Stimulated activated CD4-positive, alpha-beta T cell treated with anti-CD3 and anti-CD28 coated beads, Interleukin-1b, Interleukin-23, amount 100 ng/mL, for 4 hours (primary cell): Measurements from ENCODE around the gene C1QTNF1.
A peak's percentile ranks its signal among the peaks of the same experiment; 100 is the strongest.

Source experiments
- DNase-seq, 2 donors: peaks; one replicate each; pipeline ENCODE4 v3.0.0-alpha.2; 2020; ENCODE audit warnings: low read depth in 2 of 2

Gene C1QTNF1

DNA sequence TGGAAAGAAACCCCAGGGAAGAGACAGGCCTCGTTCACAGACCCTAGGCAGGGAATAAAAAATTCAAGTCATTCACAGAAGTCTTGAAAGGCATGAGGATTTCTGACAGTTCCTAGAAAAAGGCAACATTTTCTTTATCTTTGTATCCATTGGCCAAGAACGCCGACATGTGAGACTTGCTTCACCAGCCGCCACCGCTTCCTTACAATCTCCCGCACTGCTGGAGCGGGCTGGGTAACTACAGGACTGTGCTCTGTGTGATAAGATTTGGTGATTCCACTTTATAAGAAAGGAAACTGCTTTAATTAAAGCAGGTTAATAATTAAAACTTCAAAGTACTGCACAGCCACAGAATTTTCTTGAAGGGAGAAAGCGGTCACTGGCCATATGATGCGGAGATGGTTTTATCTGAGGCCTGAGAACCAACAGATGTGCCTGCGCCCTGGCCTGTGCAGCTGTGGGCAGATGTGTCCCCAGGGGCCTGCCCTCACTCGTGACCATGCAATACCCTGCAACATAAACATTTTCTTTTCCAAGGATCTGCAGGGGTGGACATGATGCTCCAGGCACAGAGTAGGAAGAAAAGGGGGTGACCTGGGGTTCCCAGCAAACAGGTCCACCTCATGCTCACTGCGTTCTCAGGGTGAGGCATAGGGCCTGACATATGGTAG lies 31.3 kb upstream of the C1QTNF1 start:
- DNase-seq: no peak

DNA sequence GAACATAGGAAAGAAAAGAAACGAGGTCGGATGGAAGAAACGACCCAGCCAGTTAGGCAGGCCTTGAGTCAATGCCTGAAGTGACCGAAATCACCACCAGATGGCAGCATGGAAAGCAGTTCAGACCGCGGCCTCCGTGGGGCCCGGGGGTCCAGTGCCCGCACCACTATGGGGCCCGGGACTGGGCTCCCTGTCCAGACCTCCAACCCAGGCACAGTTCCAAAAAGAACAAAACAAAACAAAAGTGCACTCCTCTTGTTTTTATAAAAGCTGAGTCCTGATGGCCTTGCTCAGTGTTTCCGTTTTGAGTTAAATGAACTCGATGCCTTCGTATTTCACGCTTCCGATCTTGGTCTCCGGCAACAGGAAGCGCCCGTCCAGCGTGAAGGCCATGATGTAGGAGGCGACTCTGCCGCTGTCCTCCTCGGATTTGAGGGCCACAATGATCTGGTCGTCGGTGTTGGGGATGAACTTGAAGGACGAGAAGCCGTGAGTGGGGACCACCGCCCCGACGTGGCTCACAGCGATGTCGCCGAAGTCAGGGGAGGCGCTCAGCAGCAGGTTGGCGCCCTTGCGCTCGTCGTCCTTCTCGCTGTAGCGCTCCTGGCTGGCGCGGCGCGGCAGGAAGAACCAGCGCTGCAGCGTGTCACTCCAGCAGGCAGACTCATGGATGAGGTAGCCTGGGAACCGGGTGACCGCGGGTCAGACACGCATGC lies 30.6 kb upstream of the C1QTNF1 start:
- peak; percentile 31 to 46 for DNase-seq

DNA sequence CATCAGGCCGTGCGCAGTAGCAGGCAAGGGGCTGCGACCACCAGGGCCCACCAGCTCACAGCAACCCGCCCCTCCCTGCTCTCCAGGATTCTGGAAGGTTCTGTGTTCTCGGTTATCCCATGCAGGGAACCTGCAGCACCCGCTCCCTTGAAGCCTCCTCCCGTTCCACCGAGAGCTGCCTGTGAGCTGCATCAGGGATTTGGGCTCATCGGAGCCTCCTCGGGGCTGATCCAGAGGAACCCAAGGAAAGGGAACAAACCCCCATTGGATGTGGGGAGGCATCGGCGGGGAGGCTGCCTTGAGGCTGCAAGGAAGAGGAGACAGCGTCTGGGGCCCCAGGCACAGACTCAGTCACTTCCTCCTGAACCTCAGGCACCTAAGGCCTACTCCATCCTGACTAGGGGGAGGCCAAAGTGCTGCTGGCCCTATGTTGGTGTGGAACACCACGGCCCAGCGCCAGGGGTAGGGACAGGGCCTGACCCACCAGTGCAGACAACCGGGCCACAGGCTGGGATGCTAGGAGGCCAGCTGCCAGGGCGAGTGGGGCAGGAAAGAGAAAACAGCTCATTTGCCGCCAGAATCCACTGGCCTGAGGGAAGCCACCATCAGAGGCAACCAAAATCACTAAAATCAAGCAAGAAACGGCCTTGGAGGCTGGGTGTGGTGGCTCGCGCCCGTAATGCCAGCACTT lies 29.8 kb upstream of the C1QTNF1 start:
- DNase-seq: no peak

DNA sequence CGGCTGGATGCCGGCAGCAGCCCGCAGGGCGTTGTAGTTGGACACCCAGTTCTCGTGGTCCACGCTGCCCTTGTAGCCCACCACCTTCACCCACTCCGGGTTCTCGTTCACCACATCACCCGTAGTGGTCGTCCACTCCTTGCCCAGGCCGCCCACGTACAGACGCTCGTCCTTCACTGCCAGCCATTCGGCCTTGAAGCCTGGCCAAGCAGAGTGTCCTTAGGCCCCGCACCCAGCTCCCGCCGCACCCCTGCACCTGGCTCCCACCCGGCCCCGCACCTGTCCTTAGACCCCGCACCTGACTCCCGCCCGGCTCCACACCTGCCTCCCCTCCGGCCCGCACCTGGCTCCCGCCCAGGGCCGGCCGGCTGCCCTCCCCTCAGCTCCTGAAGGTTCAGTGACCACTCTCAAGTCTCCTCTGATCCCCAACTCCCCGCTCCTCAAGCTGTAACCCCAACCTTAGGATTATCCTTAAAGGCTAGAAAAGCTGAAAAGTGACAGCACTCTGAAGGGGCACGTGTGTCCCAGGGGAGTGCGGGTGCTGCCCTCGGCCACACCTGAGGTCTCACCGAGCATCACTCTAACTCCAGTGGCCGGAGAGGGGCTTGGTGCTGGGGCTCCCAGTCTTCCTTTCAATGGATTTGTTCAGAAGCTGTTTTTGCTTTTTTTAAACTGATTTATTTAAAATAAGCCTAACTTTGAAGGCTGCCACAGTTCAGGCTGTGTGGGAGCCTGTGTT lies 28.8 kb upstream of the C1QTNF1 start:
- DNase-seq: no peak

DNA sequence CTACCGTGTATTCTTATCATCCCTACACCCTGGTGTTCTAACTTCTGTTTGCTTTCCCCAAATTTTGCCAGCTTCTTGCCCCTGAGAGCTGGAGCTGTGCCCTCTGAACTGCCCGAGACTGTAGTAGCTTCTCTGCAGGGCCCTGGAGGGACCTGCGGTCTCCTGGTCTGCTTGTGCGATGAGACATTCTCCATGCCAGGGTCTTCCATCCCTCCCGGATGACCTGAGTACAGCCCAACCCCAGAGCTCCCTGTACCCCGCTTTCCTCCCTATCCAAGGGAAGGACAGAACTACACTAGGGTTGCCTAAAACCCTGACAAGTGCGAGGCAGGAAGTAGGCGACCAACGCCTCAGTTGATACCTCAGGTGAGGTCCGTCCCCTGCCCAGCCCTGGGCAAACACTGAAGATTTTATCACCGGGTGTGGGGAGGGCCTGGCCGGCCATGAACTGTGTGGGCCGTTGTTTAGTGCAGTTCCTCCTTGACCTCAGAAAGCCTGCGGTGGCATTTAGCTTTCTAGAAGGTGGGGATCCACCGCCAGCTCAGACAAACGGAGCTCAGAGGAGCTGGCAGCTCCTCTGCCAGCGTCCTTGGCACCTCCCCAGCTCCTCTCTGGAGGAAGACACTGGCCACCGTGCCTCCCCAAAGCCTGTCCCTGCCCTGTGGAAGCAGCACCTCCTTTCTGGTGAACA lies 28.1 kb upstream of the C1QTNF1 start:
- DNase-seq: no peak

DNA sequence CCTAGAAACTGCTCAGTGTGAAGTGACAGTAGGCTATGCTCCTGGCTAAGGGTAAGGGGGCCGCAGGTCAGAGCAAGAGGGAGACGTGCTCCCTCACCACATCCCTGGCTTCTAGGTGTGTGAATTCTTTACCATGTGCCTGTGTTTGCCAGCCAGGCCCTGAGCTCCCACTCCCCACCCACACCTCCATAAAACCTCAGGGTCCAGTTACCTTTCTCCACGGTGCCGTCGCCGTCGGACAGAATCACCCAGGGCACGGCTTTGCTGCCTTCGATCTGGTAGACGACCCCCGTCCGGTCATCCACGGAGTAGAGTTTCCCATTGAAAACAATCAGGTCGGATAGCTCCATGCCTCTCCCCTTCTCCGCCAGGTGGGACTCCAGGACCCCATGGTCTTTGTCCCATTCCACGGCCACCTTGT lies 27.2 kb upstream of the C1QTNF1 start:
- no peak for DNase-seq

DNA sequence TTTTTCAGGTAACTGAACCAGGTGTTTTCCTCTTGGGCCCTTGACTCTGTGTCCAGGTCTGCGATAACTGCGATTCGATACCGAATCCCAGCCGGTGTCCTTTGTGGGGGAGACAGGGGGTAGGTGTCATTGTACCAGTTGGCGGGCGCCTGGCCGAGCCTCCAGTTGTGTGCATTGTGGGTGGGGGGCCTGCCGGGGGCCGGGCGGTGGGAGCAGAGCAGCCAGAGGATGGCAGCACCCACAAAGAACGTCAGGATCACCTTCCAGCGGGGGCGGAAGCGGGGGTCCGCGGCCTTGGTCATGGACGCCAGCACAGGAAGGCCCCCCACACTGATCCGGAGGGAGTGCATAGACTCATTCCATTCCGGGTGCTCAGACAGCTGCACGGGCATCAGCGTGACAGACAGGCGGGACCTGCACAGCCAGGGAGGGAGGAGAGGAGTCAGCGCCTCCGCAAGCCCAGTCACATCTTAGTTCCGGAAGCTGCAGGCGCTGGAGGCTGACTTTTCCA lies 26.7 kb upstream of the C1QTNF1 start:
- DNase-seq: no peak

DNA sequence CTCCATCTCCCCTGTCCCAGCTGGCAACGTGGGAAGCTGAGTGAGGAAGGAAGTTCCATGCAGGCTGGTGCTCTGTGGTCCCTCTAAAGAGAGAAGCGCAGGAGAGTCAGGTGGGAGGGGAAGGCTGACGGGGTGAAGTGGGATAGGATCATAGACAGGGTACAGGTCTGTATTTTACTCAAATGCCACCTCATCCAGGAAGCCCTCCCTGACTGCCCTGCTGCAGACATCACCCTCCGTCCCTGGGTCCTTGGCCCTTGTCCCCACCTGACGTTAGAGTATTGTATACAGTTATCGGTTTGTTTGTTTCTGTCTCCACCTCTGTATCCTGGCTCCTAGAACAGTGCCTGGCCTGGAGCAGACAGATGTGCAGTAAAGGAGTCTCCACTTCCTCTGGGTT lies 26.1 kb upstream of the C1QTNF1 start:
- DNase-seq: no peak

DNA sequence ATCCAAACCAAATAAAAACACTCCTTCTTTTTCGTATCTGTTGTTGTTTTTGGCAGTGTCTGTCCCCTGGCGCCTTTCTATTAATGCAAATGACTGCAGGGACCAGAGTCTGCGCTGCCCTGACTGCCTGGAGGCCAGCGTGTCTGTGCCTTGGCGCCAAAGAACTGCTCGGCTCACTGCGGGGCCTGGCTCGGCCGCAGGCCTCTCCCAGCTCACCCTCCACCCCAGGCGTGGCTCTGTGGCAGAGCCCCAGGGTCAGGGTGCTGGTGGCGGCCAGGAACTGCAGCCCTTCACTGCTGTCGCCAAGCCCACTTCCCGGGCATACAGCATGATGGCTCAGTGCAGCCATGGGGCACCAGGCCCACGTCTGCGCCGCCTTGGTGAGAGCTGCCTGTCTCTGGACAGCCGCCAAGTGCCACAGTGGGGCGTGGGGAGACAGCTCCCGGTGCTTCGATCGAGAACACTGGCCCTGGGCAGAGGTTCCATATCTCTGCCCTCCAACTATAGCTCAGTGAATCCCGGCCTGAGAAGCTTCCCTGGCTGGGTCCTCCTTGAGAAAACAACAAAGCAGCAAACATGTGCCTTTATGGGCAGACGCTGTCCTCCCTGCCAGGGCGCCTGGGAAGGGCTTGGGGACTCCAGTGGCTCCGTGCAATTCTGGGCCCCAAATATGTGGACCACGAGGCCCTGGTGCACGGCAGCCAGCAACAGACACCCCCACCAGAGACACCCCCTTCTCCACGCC lies 25.5 kb upstream of the C1QTNF1 start:
- no peak for DNase-seq

DNA sequence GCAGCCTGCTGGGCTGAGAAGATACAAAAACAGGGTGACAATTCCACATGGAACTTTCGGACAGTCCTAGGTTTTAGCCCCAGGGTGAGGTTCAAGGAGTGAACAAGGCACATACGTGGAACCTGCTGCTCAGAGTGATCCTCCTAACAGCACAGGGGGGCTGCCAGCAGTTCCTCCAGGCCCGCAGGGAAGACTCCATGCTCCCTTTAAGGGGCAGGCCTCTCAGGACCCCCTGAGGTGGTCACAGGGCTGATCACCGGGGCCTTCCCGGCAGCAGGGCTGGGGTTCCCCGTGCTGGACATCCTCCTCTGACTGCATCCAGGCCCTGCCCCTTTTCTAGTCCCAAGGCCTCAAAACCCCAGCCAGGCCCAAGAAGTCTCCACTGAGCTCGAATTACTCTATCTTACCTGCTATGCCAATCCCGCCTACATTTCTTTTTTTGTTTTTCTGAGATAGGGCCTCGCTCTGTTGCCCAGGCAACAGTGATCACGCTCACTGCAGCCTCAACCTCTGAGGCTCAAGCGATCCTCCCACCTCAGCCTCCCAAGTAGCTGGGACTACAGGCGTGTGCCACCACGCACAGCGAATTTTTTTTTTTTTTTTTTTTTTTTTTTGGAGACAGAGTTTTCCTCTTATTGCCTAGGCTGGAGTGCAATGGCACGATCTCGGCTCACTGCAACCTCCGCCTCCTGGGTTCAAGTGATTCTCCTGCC lies 24.8 kb upstream of the C1QTNF1 start:
- DNase-seq: no peak

DNA sequence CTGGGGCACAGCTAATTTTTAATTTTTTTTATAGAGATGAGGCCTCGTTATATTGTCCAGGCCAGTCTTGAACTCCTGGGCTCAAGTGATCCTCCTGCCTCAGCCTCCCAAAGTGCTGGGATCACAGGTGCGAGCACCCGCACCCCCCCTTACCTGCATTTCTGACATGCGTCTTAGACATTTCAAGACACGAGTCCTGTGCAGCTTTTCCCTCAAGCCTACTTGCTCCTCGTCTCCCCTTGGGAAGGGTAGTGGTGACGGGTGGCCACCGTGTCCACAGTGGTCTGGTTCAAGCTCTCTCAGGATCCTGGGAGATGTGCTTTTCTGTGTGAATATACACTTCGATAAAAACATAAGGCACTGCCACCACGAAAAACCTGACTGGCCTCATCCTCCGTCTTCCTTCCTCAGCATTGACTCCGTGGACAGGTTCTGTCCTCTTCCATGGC lies 24.0 kb upstream of the C1QTNF1 start:
- DNase-seq: no peak

DNA sequence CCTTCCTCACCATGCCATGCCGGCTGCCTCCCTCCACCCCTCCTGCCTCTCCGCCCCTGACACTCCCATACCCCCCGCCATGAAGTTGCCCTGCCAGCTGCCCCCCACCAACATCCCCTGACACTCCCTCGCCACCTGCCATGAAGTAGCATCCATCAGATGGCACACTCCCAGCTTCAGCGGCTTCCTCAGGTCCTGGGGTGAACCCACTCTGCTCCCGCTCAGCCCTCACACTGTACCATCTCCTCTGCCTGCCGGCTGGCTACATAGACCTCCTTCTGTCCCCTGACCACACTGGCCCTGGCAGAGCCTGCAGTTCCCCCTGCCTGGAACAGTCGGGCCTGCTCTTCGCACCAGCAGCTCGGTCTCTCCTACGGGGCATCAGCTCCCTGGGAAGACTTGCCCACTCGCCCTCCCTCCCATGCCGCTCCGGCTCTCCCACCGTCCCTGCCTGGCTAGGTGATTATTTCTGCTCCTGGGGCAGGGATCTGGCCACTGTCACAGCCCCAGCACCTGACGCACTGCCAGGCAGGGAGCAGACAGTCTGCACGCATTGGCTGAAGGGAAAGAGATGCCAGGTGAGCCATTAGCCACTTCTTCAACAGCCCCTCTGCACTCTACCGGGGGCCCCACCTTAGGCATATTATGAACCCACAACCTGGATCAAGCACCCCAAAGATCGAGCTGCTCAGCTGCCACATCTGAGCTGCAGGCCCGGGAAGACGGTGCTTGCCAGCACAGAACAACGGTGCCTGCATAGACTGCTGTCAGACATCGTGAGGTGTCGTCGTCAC lies 23.4 kb upstream of the C1QTNF1 start:
- DNase-seq: no peak

DNA sequence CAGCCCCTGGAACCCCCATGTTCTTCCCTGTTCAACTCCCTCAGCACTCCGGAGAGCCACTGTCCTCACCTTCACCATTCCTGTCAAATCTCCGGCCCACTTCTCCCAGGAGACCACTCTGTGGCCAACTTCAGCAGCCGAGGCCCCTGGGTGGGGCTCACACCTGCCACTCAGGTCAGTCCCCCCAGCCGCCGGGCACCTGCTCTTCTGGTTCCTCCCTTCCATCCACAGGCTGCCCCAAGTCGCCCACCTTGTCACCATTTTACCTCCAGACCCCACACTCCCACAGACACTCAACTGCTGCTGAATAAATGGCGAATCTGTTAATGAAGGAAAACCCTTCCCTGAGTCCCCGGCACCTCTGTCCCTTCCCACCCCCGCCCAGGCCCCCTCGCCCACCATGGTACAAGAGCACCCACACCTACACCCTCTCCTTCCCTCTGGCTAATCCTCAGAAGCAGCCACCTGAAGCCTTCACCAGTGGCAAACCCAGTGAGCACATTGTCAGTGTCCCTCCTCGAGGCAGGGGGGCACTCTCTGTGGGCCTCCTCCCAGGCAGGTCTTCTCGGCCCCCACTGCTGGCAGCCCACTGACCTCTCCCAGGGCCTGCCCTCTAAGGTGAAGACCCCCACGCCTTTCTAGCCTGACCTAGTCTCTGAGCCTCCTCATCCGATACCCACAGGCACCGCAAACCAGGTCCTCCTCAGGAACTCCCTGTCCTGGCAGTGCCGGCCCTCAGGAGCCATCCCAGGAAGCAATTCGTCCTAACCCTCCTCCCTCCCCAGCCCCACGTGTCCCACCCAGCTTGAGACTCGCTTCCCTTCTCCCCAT lies 22.6 kb upstream of the C1QTNF1 start:
- DNase-seq: no peak

DNA sequence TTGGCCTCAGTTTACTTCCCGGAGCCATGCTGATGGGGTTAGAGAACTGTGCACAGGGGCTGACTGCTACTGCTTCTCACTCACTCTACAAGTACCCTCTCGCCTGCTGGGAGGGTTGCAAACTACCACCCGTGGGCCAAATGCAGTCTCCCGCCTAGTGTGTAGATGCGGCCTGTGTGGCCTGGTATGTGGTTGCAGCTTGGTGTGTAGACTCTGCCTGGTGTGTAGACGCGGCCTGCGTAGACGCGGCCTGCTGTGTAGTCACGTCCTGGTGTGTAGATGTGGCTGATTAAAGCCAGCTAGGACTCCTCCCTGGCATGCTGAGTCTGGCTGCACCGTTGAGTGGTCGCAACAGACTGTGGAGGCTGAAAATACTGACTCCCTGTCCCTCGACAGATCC lies 21.7 kb upstream of the C1QTNF1 start:
- DNase-seq: no peak

DNA sequence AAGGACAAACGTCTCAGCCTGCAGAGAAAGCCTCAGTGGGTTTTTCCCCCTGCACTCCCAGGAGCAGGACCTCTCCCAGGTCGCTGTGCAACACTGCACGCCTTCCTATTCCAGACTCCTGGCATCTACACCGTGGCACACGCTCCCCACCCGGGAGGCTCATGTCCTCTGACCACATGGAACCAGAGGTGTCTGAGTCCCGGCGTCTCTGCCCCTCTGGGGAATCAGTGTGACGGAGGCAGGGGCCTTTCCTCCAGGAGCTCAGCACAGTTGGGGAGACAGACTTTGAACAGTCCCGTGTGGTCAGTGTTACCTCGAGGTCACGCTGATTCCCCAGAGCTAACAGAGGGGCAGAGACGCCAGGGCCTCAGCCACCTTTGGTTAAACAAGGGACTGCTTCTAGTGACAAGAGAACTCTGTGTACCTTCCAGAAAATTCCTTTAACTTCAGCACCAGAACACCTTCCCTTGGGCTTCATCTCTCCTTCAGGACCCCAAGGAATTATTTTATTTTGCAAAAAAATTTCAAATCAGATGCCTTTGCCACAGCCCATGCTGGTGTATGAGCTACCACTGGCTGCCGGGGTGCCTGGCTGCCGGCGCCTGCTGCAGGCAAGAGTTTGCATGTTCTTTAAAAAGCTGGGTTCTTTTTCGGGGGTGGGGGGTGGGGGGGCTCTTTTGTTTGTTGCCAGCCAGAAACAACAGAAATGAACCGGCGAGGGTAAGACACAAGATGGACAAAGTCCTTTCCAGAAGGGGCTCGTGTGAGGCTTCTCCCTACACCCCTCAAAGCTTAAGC lies 21.0 kb upstream of the C1QTNF1 start:
- no peak for DNase-seq

DNA sequence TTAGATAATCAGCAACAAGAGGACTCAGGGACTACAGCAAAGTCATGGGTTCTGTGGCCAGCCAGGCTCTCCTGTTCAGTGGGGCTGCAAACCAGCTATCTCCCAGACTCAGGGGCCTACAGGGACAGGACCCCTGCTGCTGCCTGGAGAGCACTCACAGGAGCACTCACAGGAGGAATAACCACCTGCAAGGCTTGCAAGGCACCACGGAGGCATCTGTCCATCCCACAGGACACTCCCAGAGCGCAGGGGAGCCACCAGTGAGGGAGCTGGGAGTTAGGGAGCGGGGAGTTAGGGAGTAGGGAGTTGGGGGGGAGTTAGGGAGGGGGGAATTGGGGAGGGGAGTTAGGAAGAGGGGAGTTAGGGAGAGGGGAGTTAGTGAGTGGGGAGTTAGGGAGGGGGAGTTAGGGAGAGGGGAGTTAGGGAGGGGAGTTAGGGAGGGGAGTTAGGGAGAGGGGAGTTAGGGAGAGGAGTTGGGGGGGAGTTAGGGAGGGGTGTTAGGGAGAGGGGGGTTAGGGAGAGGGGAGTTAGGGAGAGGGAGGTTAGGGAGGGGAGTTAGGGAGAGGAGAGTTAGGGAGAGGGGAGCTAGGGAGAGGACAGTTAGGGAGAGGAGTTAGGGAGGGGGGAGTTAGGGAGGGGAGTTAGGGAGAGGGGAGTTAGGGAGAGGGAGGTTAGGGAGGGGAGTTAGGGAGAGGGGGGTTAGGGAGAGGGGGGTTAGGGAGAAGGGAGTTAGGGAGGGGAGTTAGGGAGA lies 20.1 kb upstream of the C1QTNF1 start:
- no peak for DNase-seq
